Glomerular visceral epithelial cell (primary cell): ENCODE data around the gene CHDH.

ENCODE experiments used
- DNase-seq: peaks from one replicate; pipeline ENCODE4 v3.0.0-alpha.2; 2016; ENCODE audit errors: extremely low spot score

Gene CHDH

GRCh38 chr3:53808496-53808895 is 37.7 kb downstream of the CHDH start:
- DNase-seq, result no peak

- no peak for DNase-seq
These were observed 39.0 kb downstream of the CHDH start for GRCh38 chr3:53807117-53807810.

- peak; percentile 92 for DNase-seq
These were observed 39.8 kb downstream of the CHDH start for GRCh38 chr3:53806182-53807116.

DNA sequence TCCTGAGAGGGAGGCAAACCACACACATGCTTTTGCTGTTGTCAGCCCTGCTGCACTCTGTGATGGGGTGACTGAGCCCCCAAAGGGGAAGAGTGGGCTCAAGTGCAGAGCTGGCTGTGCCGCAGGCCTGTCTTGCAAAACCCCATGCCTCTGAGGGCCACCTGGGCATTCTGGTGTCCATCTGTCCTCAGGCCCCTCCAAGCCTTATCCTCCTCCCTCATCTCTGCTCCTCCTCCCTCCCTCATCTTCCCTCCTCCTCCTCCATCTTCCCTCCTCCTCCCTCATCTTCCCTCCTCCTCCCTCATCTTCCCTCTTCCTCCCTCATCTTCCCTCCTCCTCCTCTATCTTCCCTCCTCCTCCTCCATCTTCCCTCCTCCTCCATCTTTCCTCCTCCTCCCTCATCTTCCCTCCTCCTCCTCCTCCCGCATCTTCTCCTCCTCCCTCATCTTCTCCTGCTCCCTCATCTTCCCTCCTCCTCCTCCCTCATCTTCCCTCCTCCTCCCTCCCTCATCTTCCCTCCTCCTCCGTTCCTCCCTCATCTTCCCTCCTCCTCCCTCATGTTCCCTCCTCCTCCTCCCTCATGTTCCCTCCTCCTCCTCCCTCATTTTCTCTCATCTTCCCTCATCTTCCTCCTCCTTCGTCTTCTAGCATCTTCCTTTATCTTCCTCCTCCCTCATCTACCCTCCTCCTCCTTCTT is 40.6 kb downstream of the CHDH start:
- no peak for DNase-seq

- peak; percentile 67 for DNase-seq
These were observed 41.3 kb downstream of the CHDH start for GRCh38 chr3:53804697-53805462.

- DNase-seq, result no peak
These were observed 42.2 kb downstream of the CHDH start for GRCh38 chr3:53803816-53804695.

DNA sequence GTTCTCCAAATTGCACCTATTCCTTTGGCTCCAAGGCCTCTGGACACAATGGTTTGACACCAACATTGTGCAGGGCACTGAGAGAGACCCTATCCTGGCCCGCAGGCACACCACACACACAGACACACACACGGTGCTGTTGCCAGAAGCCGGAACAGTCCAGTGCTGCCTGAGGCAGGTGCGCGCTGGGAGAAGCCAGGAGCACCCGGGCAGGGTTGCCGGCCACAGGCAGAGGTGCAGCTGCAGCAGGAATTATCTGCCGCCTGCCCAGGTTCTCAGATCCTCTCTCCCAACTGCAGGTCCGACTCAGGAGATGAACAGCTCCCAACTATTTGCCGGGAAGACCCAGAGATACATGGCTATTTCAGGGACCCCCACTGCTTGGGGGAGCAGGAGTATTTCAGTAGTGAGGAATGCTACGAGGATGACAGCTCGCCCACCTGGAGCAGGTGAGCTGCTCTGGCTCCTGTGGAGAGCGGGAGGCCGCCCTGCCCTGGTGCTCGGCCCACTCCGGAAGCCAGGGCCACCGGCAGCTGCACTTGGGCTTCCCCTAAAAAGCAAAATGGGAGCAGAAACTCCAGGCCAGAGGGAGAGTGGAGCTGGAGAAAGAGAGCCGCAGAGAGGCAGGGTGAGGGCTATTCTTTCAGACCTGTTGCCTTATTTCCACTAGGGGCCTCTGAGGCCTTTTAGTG is 42.9 kb downstream of the CHDH start:
- DNase-seq, result no peak

GRCh38 chr3:53802256-53802880 is 43.9 kb downstream of the CHDH start:
- no peak for DNase-seq

GRCh38 chr3:53801319-53801718 is 44.9 kb downstream of the CHDH start:
- no peak for DNase-seq

GRCh38 chr3:53800041-53800906 is 45.9 kb downstream of the CHDH start:
- DNase-seq, result no peak

- no peak for DNase-seq
These were observed 46.8 kb downstream of the CHDH start for GRCh38 chr3:53799338-53799865.

GRCh38 chr3:53798144-53798543 is 48.1 kb downstream of the CHDH start:
- DNase-seq, result no peak

GRCh38 chr3:53795789-53796560 is 50.2 kb downstream of the CHDH start:
- no peak for DNase-seq

DNA sequence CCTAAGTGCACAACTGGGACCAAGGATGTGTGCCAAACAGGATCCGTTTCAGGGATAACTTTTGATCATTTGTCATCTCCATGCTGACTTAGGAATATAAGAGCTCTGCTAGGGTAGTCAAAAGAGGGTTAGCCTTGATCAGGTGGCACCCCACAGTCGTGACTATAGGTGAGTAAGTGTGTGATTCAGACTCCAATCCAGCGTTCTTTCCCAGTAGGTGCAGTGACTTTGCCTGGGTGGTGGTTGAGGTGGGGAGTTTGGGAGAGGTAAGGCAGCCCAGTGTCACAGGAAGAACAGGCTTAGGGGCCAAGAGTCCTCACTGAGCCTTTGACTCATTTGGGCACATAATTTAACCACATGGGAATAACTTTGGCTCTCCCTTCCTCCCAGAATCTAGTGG is 51.0 kb downstream of the CHDH start:
- no peak for DNase-seq

DNA sequence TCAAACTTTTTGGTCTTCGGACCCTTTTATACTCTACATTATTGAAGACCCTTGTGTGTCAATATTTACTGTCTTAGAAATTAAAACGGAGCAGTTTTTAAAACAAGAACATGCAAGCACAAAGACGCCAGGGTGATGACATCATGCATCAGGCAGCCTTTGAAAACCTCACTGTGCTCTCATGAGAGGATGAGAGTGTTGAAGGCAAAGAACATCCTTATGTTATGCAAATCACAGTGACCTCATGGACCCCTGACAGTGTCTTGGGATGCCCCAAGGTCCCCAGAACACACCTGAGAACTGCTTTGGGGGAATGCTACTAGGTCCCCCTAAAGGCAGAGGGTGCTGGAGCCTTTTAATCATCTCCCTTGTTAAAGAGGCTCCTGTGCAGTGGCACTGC is 51.6 kb downstream of the CHDH start:
- peak; percentile 18 for DNase-seq

- DNase-seq, result no peak
These were observed 53.4 kb downstream of the CHDH start for GRCh38 chr3:53792866-53793265.

- DNase-seq, result no peak
These were observed 54.9 kb downstream of the CHDH start for GRCh38 chr3:53791317-53791716.

GRCh38 chr3:53790470-53790869 is 55.7 kb downstream of the CHDH start:
- DNase-seq, result no peak
